ENCODE results near the gene CHD2. TPM values are rescaled to one million over a fixed set of nuclear protein-coding genes. Genes with fewer than 3 reads are reported as not detected.
A peak's percentile ranks its signal among the peaks of the same experiment; 100 is the strongest.

CHD2 gene
- total RNA-seq, 1 experiment from 2014 or later = 63.3 TPM

GRCh38 chr15:92914103-92914499 is 14.0 kb downstream of the CHD2 start:
- H4K91ac ChIP-seq (ENCODE audit: insufficient read length, low read depth, low read length) = no peak overlapping the region
- no peaks in the 10 kb centered on the region for H3K9me3 ChIP-seq (ENCODE audit: control insufficient read depth, low read depth, low read length)
- H3K9ac ChIP-seq (ENCODE audit: extremely low read depth, insufficient read length, low read length) = no peak overlapping the region
- no peak overlapping the region for H3K56ac ChIP-seq (ENCODE audit: insufficient read length, low read depth, low read length)
- no peak overlapping the region for H3K4ac ChIP-seq (ENCODE audit: low read depth, low read length)
- Mint-ChIP-seq H3K4me3 (peak overlapping the region in 1 of 2 experiments; percentile 47; a peak in 1 of 5 replicates), H3K9me3 (no peaks in the 10 kb centered on the region), H3K27ac (no peak overlapping the region), H3K27me3 (ENCODE audit: low read depth) (no peaks in the 10 kb centered on the region), H3K4me1 (peaks cover 67 to 71% of the 10 kb centered on the region in 2 experiments), H3K36me3 (ENCODE audit: insufficient read depth in 1 of 3, low read depth in 3 of 3) (peaks cover 16 to 24% (median 22%) of the 10 kb centered on the region in 3 experiments)
- no peak overlapping the region for H2BK12ac ChIP-seq (ENCODE audit: insufficient read length, low read depth, low read length)
- H3K18ac ChIP-seq (ENCODE audit: insufficient read length, low read depth, low read length) = no peak overlapping the region
- no peak for TF ChIP-seq CTCF (conservative IDR thresholded peaks at IDR 0.05)
- H3K14ac ChIP-seq (ENCODE audit: insufficient read depth, low read length) = no peak overlapping the region
- peaks cover 3% of the 10 kb centered on the region for H3K79me1 ChIP-seq (ENCODE audit: insufficient read depth, low read depth, low read length, poor library complexity, severe bottlenecking)
- no peak overlapping the region for H2BK120ac ChIP-seq (ENCODE audit: low read depth, low read length, poor library complexity, severe bottlenecking)
- H2BK5ac ChIP-seq (ENCODE audit: insufficient read length, low read length) = no peak overlapping the region
- H4K5ac ChIP-seq (ENCODE audit: insufficient read length, low read depth, low read length) = no peak overlapping the region
- H2AK5ac ChIP-seq (ENCODE audit: insufficient read length, low read length) = no peak overlapping the region
- peak overlapping the region; percentile 10 for H3K4me2 ChIP-seq (ENCODE audit: insufficient read depth, insufficient read length, low read length)
- DNase-seq = no peak
- H2BK20ac ChIP-seq (ENCODE audit: low read depth, low read length, poor library complexity, severe bottlenecking) = no peak overlapping the region
- H4K8ac ChIP-seq (replicated peaks; ENCODE audit: insufficient read length, low read depth, low read length) = no peak overlapping the region
- H3K23ac ChIP-seq (ENCODE audit: insufficient read length, low read depth, low read length) = no peak overlapping the region
- H3K27me3 ChIP-seq (ENCODE audit: insufficient read depth, low read length) = no peaks in the 10 kb centered on the region
- H2AFZ ChIP-seq (ENCODE audit: low read length) = no peak overlapping the region
- H4K20me1 ChIP-seq (ENCODE audit: control insufficient read depth, insufficient read depth, insufficient read length) = no peaks in the 10 kb centered on the region
- no peak overlapping the region for H2BK15ac ChIP-seq (ENCODE audit: low read depth, low read length)
- H3K27ac ChIP-seq (ENCODE audit: insufficient read length, low read depth, low read length) = no peak overlapping the region
- H3K23me2 ChIP-seq (ENCODE audit: insufficient read length, low read depth, low read length, poor library complexity, severe bottlenecking) = no peaks in the 10 kb centered on the region
- H3K4me1 ChIP-seq (ENCODE audit: insufficient read depth, low read length) = peaks cover 5% of the 10 kb centered on the region; the same call in 1 of the 2 replicates
- no CpG with 5 or more reads among the region's 1 CpG for WGBS (ENCODE audit: extremely low coverage, insufficient read length, low lambda C conversion rate)
- H3T11ph ChIP-seq (ENCODE audit: low read length) = no peak overlapping the region
- peaks cover 33% of the 10 kb centered on the region for H3K79me2 ChIP-seq (ENCODE audit: insufficient read depth, low read length)

Measured in H9 (cell line).